IMR-90 (cell line): ENCODE measurements around the gene CCDC60. TPM values are rescaled to one million over a fixed set of nuclear protein-coding genes. Genes with fewer than 3 reads are reported as not detected.

Experiments
- ATAC-seq: fragments of 200-7000 bp; cut with Tn5 transposase; 2 replicates; pipeline ENCODE4 v1.9.1; 2020; ENCODE audit warnings: low read depth, mild to moderate bottlenecking, moderate library complexity
- BruUV-seq: library from RNA; stranded (reverse); fragments of 400-500 nt; replicated peaks from 2 replicates; lab custom pipeline; 2021; lab: Mats Ljungman, UMichigan
- CTCF ChIA-PET: fragments of 300-600 bp; formaldehyde crosslinking; extraction: SDS; loops from one replicate; lab custom pipeline; 2021; ENCODE audit warnings: antibody characterized with exemption; lab: Yijun Ruan, JAX
- POLR2A ChIA-PET: fragments of 300-600 bp; sonication (Branson Sonifier 250); formaldehyde crosslinking; loops from one replicate; lab custom pipeline; 2022; ENCODE audit warnings: antibody characterized with exemption; ENCODE audit not compliant: unreplicated experiment; lab: Charles Lee
- DNase-seq: peaks from one replicate; pipeline ENCODE4 v3.0.0; 2013
- H2AFZ ChIP-seq: replicated peaks from 2 replicates; pipeline ENCODE3; 2013; ENCODE audit warnings: low read length, mild to moderate bottlenecking; ENCODE audit not compliant: poor library complexity
- H2AK5ac ChIP-seq: 2 replicates; pipeline ENCODE4 v1.6.1; 2013; ENCODE audit warnings: low read depth, low read length, inconsistent platforms
- H2AK9ac ChIP-seq: replicated peaks from 2 replicates; pipeline ENCODE3; 2013; ENCODE audit warnings: mild to moderate bottlenecking, low read depth, low read length, moderate library complexity; ENCODE audit not compliant: poor library complexity
- H2BK120ac ChIP-seq: 2 replicates; pipeline ENCODE4 v1.6.1; 2013; ENCODE audit warnings: low read depth, low read length, inconsistent platforms
- H2BK15ac ChIP-seq: 3 replicates; pipeline ENCODE4 v1.6.1; 2013; ENCODE audit warnings: low read depth, low read length, inconsistent platforms
- H2BK20ac ChIP-seq: 2 replicates; pipeline ENCODE4 v1.6.1; 2013; ENCODE audit warnings: low read depth, mild to moderate bottlenecking, inconsistent platforms, low read length, moderate library complexity
- H2BK5ac ChIP-seq: 2 replicates; pipeline ENCODE4 v1.6.1; 2013; ENCODE audit warnings: mild to moderate bottlenecking, low read depth, low read length, inconsistent platforms; ENCODE audit not compliant: poor library complexity, severe bottlenecking
- H3K14ac ChIP-seq: replicated peaks from 2 replicates; pipeline ENCODE4 v1.6.1; 2013; ENCODE audit warnings: low read depth, low read length, inconsistent platforms
- H3K18ac ChIP-seq: 2 replicates; pipeline ENCODE4 v1.6.1; 2013; ENCODE audit warnings: low read depth, low read length, control low read depth
- H3K23ac ChIP-seq: 2 replicates; pipeline ENCODE4 v1.6.1; 2013; ENCODE audit warnings: low read depth, low read length, inconsistent platforms
- H3K27ac ChIP-seq: 2 replicates; pipeline ENCODE4 v1.5.1; 2013; ENCODE audit warnings: mild to moderate bottlenecking, control low read depth, low read length; ENCODE audit not compliant: insufficient read depth
- H3K27me3 ChIP-seq: 2 replicates; pipeline ENCODE4 v1.6.1; 2013; ENCODE audit warnings: low read length; ENCODE audit not compliant: control insufficient read depth, insufficient read depth
- H3K36me3 ChIP-seq: 2 replicates; pipeline ENCODE4 v1.6.1; 2013; ENCODE audit warnings: low read length, mixed read lengths; ENCODE audit not compliant: control insufficient read depth, insufficient read depth
- H3K4ac ChIP-seq: 2 replicates; pipeline ENCODE4 v1.6.1; 2013; ENCODE audit warnings: low read depth, low read length, inconsistent platforms
- H3K4me1 ChIP-seq: 2 replicates; pipeline ENCODE4 v1.6.1; 2013; ENCODE audit warnings: low read length, mixed read lengths; ENCODE audit not compliant: control insufficient read depth, insufficient read depth
- H3K4me2 ChIP-seq: 2 replicates; pipeline ENCODE4 v1.6.1; 2013; ENCODE audit warnings: low read depth, mild to moderate bottlenecking, control low read depth, low read length, moderate library complexity
- H3K4me3 ChIP-seq: 2 replicates; pipeline ENCODE4 v1.5.1; 2013; ENCODE audit warnings: low read depth, mild to moderate bottlenecking, control low read depth, low read length, moderate library complexity; ENCODE audit not compliant: insufficient read depth
- H3K56ac ChIP-seq: 2 replicates; pipeline ENCODE4 v1.6.1; 2013; ENCODE audit warnings: low read length, inconsistent platforms; ENCODE audit not compliant: insufficient read depth; ENCODE audit errors: extremely low read depth
- H3K79me1 ChIP-seq, 2 experiments: 2 replicates each; pipeline ENCODE4 v1.6.1; 2013; ENCODE audit warnings: low read length in 2 of 2, inconsistent platforms in 1 of 2, low read depth in 1 of 2
- H3K9ac ChIP-seq: 2 replicates; pipeline ENCODE4 v1.6.1; 2013; ENCODE audit warnings: low read depth, low read length, control low read depth
- H3K9me1 ChIP-seq: 2 replicates; pipeline ENCODE4 v1.6.1; 2013; ENCODE audit warnings: low read length, inconsistent platforms; ENCODE audit not compliant: insufficient read depth
- H3K9me3 ChIP-seq: 2 replicates; pipeline ENCODE4 v1.6.1; 2013; ENCODE audit warnings: low read length; ENCODE audit not compliant: control insufficient read depth, insufficient read depth
- H4K20me1 ChIP-seq: 2 replicates; pipeline ENCODE4 v1.6.1; 2013; ENCODE audit warnings: low read length, inconsistent platforms; ENCODE audit not compliant: insufficient read depth
- H4K5ac ChIP-seq: 2 replicates; pipeline ENCODE4 v1.6.1; 2013; ENCODE audit warnings: mild to moderate bottlenecking, low read depth, low read length, control low read depth
- H4K8ac ChIP-seq, 2 experiments: 2 replicates each; pipeline ENCODE4 v1.6.1; 2013; ENCODE audit warnings: low read depth in 2 of 2, low read length in 2 of 2, control low read depth in 1 of 2, inconsistent platforms in 1 of 2
- H4K91ac ChIP-seq: 2 replicates; pipeline ENCODE4 v1.6.1; 2013; ENCODE audit warnings: low read depth, low read length, inconsistent platforms; ENCODE audit not compliant: insufficient read depth
- BHLHE40 ChIP-seq: fragments of 150-350 bp; IDR thresholded peaks from 2 replicates; pipeline ENCODE4 v1.6.1; 2016; ENCODE audit warnings: mild to moderate bottlenecking, low read depth, low read length
- CEBPB ChIP-seq: IDR thresholded peaks from 2 replicates; pipeline ENCODE4 v1.6.1; 2012; ENCODE audit warnings: low read depth, low read length, improper control_type of control experiment
- CHD1 ChIP-seq: IDR thresholded peaks from 2 replicates; pipeline ENCODE4 v1.6.1; 2012; ENCODE audit warnings: low read depth, low read length, improper control_type of control experiment
- CTCF ChIP-seq: conservative IDR thresholded peaks from 2 replicates; pipeline ENCODE4 v1.5.1; 2012; ENCODE audit warnings: mild to moderate bottlenecking, low read depth, low read length, improper control_type of control experiment
- FOS ChIP-seq: fragments of 150-350 bp; IDR thresholded peaks from 2 replicates; pipeline ENCODE4 v1.6.1; 2016; ENCODE audit warnings: low read depth, low read length
- MAZ ChIP-seq: IDR thresholded peaks from 2 replicates; pipeline ENCODE4 v1.6.1; 2012; ENCODE audit warnings: low read depth, mild to moderate bottlenecking, low read length, improper control_type of control experiment, moderate library complexity, borderline replicate concordance
- MXI1 ChIP-seq: IDR thresholded peaks from 2 replicates; pipeline ENCODE4 v1.6.1; 2012; ENCODE audit warnings: low read depth, mild to moderate bottlenecking, low read length, moderate library complexity, borderline replicate concordance
- NFE2L2 ChIP-seq: fragments of 150-350 bp; IDR thresholded peaks from 2 replicates; pipeline ENCODE4 v1.6.1; 2016; ENCODE audit warnings: low read depth, mild to moderate bottlenecking, low read length
- POLR2A ChIP-seq: IDR thresholded peaks from 2 replicates; pipeline ENCODE4 v1.6.1; 2012; ENCODE audit warnings: mild to moderate bottlenecking, low read depth, low read length
- RAD21 ChIP-seq: IDR thresholded peaks from 2 replicates; pipeline ENCODE4 v1.6.1; 2012; ENCODE audit warnings: low read length, improper control_type of control experiment
- RCOR1 ChIP-seq: IDR thresholded peaks from 2 replicates; pipeline ENCODE4 v1.6.1; 2012; ENCODE audit warnings: mild to moderate bottlenecking, low read length, improper control_type of control experiment; ENCODE audit not compliant: insufficient replicate concordance
- RFX5 ChIP-seq: IDR thresholded peaks from 2 replicates; pipeline ENCODE4 v1.8.0; 2012; ENCODE audit warnings: low read depth, mild to moderate bottlenecking, low read length, moderate library complexity
- SMC3 ChIP-seq: fragments of 150-350 bp; IDR thresholded peaks from 2 replicates; pipeline ENCODE4 v1.6.1; 2016; ENCODE audit warnings: low read depth, mild to moderate bottlenecking, antibody characterized with exemption, low read length, moderate library complexity
- WGBS, 2 experiments: methylation state at CpG; one replicate each; pipeline versions ENCODE4 v1.1.5 to v1.1.7; 2013; ENCODE audit warnings: missing lambda C conversion rate in 2 of 2; ENCODE audit not compliant: insufficient read length in 1 of 2; ENCODE audit errors: extremely low coverage in 2 of 2; 5-methylcytosine and 5-hydroxymethylcytosine counted together
- dilution Hi-C: fragments of 300-500 bp; cut with HindIII; formaldehyde crosslinking; loops from one replicate; pipeline ENCODE4 v1.14.3; 2018; ENCODE audit warnings: low sequenced_read_pairs; ENCODE audit not compliant: unreplicated experiment
- in situ Hi-C: fragments of 300-500 bp; cut with MboI; formaldehyde crosslinking; loops from 3 replicates; pipeline ENCODE4 v1.14.3; 2019; ENCODE audit warnings: low sequenced_read_pairs, inconsistent platforms, mixed read lengths
- intact Hi-C: fragments of 100-400 bp; cut with micrococcal nuclease; formaldehyde crosslinking; loops from 2 replicates; pipeline ENCODE4 v1.10.0; 2022
- polyA plus RNA-seq, 3 experiments: library from polyadenylated mRNA; depleted of rRNA; stranded (reverse); fragments of >200 nt; gene quantifications; 2 replicates each; pipeline ENCODE4 v1.2.3, GENCODE V29; 2012; ENCODE audit warnings: low replicate concordance in 1 of 3
- total RNA-seq: library from RNA; depleted of rRNA; stranded (reverse); fragments of >200 nt; gene quantifications from 2 replicates; pipeline ENCODE4 v1.2.3, GENCODE V29; 2012
- TF ChIP-seq, protein P1 (sequence below): fragments of 150-350 bp; IDR thresholded peaks from 2 replicates; pipeline ENCODE4 v1.6.1; 2016; ENCODE audit warnings: low read depth, mild to moderate bottlenecking, low read length, moderate library complexity, borderline replicate concordance
- TF ChIP-seq, protein P2 (sequence below): fragments of 150-350 bp; IDR thresholded peaks from 2 replicates; pipeline ENCODE4 v1.6.1; 2017; ENCODE audit warnings: mild to moderate bottlenecking, antibody characterized with exemption, low read length, low read depth

Gene CCDC60
- total and polyA plus RNA-seq, 2 of the 4 experiments (the other 2 are of a cell fraction) = not detected

DNA sequence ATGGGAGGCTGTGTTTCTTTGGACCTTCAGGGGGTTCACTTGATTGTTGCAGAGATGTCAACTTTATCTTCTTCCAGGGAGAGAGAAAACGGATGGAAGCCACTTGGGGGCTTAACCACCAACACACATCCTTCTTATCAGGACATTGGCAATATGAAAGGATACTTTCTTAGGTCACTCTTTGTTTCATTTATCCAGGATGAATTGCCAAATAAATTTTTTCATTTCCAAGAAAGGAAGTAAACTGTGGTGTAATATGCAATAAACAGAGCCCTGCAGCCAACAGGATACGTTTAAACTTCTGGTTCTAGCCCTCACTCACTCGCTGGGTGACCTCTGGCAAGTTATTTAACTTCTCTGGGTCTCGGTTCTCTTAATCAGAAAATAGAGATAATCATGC is 77.8 kb downstream of the CCDC60 start:
- H3K56ac ChIP-seq = no peak overlapping the region
- H3K4ac ChIP-seq = no peak overlapping the region
- BruUV-seq = no TSS peak
- H3K23ac ChIP-seq = no peak overlapping the region
- H2AK5ac ChIP-seq = no peak overlapping the region
- no peak overlapping the region for H3K27ac ChIP-seq
- no peak for ATAC-seq
- intact Hi-C loops = no loop called here
- no CpG with 5 or more reads among the region's 4 CpGs for WGBS, 2 experiments
- no peak overlapping the region for H3K4me2 ChIP-seq
- H3K14ac ChIP-seq = no peak overlapping the region
- H2BK20ac ChIP-seq = no peak overlapping the region
- no peak overlapping the region for H2AFZ ChIP-seq
- H2BK120ac ChIP-seq = no peak overlapping the region
- no peaks in the 10 kb centered on the region for H3K27me3 ChIP-seq
- ChIA-PET POLR2A (no interaction called here), CTCF (interaction anchor here (0.7 to 1.1 kb wide), 3 partner anchors 293 to 299 kb away, joined by 3 to 6 read pairs (median 4); no protein-coding TSS in a partner anchor)
- no peaks in the 10 kb centered on the region for H4K20me1 ChIP-seq
- no peaks in the 10 kb centered on the region for H3K9me3 ChIP-seq
- H3K18ac ChIP-seq = no peak overlapping the region
- H3K9me1 ChIP-seq = no peaks in the 10 kb centered on the region
- H3K4me1 ChIP-seq = no peaks in the 10 kb centered on the region
- no peaks in the 10 kb centered on the region for H3K36me3 ChIP-seq
- no peak overlapping the region for H4K5ac ChIP-seq
- no peak overlapping the region for H2BK5ac ChIP-seq
- in situ Hi-C loops = no loop called here
- no peak overlapping the region for H2AK9ac ChIP-seq
- H4K91ac ChIP-seq = no peak overlapping the region
- TF ChIP-seq RAD21 = no peak
- no peak for TF ChIP-seq SMC3
- no peak for TF ChIP-seq CTCF
- TF ChIP-seq MAZ = no peak
- TF ChIP-seq, protein P1, sequence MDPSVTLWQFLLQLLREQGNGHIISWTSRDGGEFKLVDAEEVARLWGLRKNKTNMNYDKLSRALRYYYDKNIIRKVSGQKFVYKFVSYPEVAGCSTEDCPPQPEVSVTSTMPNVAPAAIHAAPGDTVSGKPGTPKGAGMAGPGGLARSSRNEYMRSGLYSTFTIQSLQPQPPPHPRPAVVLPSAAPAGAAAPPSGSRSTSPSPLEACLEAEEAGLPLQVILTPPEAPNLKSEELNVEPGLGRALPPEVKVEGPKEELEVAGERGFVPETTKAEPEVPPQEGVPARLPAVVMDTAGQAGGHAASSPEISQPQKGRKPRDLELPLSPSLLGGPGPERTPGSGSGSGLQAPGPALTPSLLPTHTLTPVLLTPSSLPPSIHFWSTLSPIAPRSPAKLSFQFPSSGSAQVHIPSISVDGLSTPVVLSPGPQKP = no peak
- no peak for TF ChIP-seq FOS
- no peak for TF ChIP-seq RCOR1
- no peak for TF ChIP-seq CEBPB
- no peak for TF ChIP-seq RFX5
- TF ChIP-seq BHLHE40 = no peak
- TF ChIP-seq NFE2L2 = no peak
- TF ChIP-seq POLR2A = no peak
- TF ChIP-seq, protein P2, sequence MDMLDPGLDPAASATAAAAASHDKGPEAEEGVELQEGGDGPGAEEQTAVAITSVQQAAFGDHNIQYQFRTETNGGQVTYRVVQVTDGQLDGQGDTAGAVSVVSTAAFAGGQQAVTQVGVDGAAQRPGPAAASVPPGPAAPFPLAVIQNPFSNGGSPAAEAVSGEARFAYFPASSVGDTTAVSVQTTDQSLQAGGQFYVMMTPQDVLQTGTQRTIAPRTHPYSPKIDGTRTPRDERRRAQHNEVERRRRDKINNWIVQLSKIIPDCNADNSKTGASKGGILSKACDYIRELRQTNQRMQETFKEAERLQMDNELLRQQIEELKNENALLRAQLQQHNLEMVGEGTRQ = no peak
- TF ChIP-seq CHD1 = no peak
- no peak for TF ChIP-seq MXI1
- dilution Hi-C loops = no loop called here
- H3K4me3 ChIP-seq = no peak overlapping the region
- no peaks in the 10 kb centered on the region for H3K79me1 ChIP-seq
- no peak overlapping the region for H3K9ac ChIP-seq
- no peak overlapping the region for H4K8ac ChIP-seq
- H2BK15ac ChIP-seq = no peak overlapping the region
- DNase-seq = no peak
